GM18951 (cell line): ENCODE data around the gene TAS2R30.
"Not testable (repeated sequence)": the region's sequence is repeated elsewhere in the genome, so short reads cannot be mapped to it uniquely, and the experiment has no call there.

Experiments used
- POLR2A ChIP-seq: IDR thresholded peaks from 4 replicates; pipeline ENCODE4 v1.6.1; 2011; ENCODE audit warnings: mild to moderate bottlenecking; ENCODE audit not compliant: insufficient read length, insufficient read depth; ENCODE audit errors: extremely low read depth
- in situ Hi-C: fragments of 300-500 bp; cut with MboI; formaldehyde crosslinking; loops from one replicate; pipeline ENCODE4 v1.12.0; 2022; ENCODE audit warnings: low sequenced_read_pairs, mixed read lengths, inconsistent platforms; ENCODE audit not compliant: unreplicated experiment

TAS2R30 gene

GRCh38 chr12:11150832-11151231, 16.4 kb upstream of the TAS2R30 start:
- TF ChIP-seq POLR2A, result no peak
- in situ Hi-C loops, result no loop called here

DNA sequence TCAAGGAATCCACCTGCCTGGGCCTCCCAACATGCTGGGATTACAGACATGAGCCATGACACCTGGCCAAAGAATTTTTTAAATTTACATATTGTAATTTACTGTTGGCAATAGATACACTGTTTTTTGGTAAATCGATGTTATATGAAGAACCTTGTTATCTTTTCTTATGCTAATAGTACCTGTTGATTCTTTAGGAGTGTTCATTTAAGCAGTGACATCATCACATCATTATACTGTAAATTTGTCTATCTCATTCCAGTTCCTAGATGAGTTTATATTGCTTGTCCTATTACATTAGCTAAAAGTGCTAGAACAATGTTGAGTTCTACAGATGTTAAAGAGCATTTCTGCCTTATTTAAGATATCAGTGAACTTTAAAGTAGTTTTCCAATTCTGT, 13.0 kb upstream of the TAS2R30 start:
- in situ Hi-C loops, result no loop called here
- no peak for TF ChIP-seq POLR2A

DNA sequence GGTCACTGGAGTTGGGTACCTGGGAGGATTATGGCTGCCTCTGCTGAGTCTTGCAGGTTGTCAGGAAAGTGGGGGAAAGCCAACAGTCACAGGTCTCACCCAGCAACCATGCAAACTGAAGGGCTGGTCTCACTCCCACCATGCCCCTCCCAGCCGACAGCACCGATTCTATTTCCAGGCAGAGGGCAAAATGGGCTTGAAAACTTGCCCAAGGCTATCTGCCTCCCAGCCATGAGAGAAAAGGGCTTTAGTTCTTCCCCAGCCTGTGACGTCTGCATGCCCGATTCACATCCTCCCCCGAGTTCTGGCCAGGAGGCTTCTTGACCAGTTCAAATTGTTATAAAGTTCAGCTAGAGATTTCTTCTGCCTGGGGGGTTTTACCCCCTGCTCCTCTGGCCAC, 9.9 kb upstream of the TAS2R30 start:
- in situ Hi-C loops, result no loop called here
- TF ChIP-seq POLR2A, result no peak

DNA sequence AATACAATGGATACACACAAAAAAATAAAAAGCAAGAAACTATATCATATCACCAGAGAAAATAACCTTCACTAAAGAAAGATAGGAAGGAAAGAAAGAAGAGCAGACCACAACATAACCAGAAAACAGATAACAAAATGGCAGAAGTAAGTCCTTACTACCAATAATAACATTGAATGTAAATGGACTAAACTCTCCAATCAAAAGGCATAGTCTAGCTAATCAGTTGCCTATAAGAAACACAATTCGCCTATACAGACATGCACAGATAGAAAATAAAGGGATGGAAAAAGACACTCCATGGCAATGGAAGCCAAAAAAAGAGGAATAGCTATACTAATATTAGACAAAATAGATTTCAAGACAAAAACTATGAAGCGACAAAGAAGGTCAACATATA, 8.9 kb upstream of the TAS2R30 start:
- in situ Hi-C loops, result no loop called here
- no peak for TF ChIP-seq POLR2A

DNA sequence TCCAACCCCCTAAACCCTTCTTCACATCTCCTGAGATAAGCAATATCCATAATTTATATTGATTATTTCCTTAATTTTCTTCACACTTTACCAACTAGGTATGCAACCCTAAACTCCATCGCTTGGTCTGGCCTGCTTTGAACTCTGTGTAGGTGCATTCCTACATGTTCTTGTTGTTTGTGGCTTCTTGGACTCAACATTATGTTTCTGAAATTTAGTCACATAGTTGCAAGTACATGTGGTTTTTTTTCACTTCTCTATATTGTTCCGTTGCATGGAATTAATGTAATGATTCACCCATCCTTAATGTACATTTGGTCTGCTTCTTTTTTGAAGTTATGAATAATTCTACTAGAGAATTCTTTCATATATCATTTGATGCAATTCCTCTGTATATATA, 1.6 kb upstream of the TAS2R30 start:
- in situ Hi-C loops, result no loop called here
- no peak for TF ChIP-seq POLR2A

DNA sequence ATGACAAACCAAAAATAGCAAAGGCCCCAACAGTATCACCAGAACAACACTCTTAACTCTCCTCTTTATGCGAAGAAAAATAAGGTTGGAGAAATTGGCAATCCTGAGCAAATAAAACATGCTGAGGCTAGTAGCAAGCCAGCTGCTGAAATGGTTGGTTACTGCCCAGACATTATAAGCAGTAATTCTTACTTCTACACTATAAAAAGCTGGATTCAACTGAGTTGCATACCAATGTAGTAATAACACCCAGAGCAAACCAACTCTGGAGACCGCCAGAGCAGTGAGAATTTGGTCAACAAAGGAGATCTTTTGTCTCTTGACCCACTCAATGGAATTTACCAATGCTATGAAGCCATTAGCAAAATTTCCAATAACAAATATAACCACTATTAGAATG, 628 bp downstream of the TAS2R30 start:
- in situ Hi-C loops, result no loop called here
- TF ChIP-seq POLR2A, result no peak

GRCh38 chr12:11133162-11133561, 1.3 kb downstream of the TAS2R30 start:
- TF ChIP-seq POLR2A, result no peak
- in situ Hi-C loops, result no loop called here

DNA sequence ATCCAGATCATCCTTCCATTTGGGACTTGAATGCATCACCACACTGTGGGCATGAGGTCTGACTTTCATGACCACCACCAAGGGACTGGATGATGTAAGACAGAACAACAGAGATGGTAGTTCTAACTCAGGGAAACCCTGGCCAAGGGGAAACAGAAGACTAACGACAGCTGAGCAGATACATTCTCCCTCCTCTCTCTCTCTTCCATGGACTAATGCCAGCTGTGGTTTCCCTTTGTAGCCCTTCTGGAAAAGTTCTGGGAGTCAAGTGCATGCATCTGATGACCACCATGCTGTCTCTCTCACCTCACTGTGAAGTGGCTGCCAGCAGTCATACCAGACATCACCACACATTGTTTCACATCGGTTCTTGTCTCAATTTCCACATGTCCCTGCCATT, 3.4 kb downstream of the TAS2R30 start:
- no peak for TF ChIP-seq POLR2A
- in situ Hi-C loops, result no loop called here

GRCh38 chr12:11130382-11130781, 4.1 kb downstream of the TAS2R30 start:
- in situ Hi-C loops, result no loop called here
- TF ChIP-seq POLR2A, result no peak

- in situ Hi-C loops, result not testable (repeated sequence)
Measured at GRCh38 chr12:11114130-11114529, 20.3 kb downstream of the TAS2R30 start.

- in situ Hi-C loops, result not testable (repeated sequence)
Measured at GRCh38 chr12:11111213-11111612, 23.2 kb downstream of the TAS2R30 start.

DNA sequence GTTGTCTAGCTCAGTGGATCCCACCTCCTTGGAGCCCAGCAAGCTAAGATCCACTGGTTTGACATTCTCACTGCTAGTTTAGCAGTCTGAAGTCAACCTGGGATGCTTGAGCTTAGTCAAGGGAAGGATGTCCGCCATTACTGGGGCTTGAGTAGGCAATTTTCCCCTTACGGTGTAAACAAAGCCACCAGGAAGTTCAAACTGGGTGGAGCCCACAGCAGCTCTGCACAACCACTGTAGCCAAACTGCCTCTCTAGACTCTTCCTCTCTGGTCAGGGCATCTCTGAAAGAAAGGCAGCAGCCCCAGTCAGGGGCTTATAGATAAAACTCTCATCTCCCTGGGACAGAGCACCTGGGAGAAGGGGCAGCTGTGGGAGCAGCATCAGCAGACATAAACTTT, 25.6 kb downstream of the TAS2R30 start:
- in situ Hi-C loops, result no loop called here
- TF ChIP-seq POLR2A, result no peak

DNA sequence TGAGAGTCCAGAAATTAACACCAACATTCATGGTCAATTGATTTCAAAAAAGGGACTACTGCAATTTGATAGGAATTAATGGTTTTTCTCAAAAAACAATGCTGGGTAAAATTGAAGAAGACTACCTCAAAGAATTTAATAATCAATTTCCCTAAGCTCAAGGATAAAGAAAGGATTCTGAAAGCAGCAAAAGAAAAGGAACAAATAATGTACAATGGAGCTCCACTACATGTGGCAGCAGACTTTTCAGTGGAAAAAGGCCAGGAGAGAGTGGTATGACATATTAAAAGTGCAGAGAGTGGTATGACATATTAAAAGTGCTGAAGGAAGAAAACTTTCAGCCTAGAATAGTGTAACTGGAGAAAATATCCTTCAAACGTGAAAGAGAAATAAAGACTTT, 26.7 kb downstream of the TAS2R30 start:
- in situ Hi-C loops, result no loop called here
- no peak for TF ChIP-seq POLR2A

- no peak for TF ChIP-seq POLR2A
- in situ Hi-C loops, result no loop called here
Measured at GRCh38 chr12:11106288-11106687, 28.2 kb downstream of the TAS2R30 start.

GRCh38 chr12:11105546-11105945, 28.9 kb downstream of the TAS2R30 start:
- TF ChIP-seq POLR2A, result no peak
- in situ Hi-C loops, result no loop called here

- in situ Hi-C loops, result not testable (repeated sequence)
Measured at GRCh38 chr12:11094910-11095309, 39.5 kb downstream of the TAS2R30 start.
